ENCODE results near the gene NUDT8. TPM values are rescaled to one million over a fixed set of nuclear protein-coding genes. Genes with fewer than 3 reads are reported as not detected.
"Not testable (repeated sequence)": the region's sequence is repeated elsewhere in the genome, so short reads cannot be mapped to it uniquely, and the experiment has no call there.

NUDT8 gene
- total and polyA plus RNA-seq, 9 of the 15 experiments (the other 6 are each of a cell fraction or from before 2014, with no cell fraction given), result 0.23 to 27.8 (median 5.0) TPM

DNA sequence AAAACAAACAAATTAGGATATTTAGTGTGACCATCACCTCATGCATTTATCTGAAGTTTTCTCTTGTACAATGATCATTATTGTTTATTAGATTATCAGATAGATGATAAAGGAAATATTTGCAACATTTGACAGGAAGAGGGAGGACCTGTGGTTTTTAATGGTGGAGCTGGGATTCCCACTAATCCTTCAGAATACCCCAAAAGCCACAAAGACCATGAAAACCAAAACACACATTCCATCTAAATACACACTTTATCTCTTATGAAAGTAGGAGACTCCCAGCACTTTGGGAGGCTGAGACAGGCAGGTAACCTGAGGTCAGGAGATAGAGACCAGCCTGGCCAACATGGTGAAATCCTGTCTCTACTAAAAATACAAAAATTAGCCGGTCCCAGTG is 30.6 kb downstream of the NUDT8 start:
- no TSS peak for BruUV-seq (replicated peaks)

DNA sequence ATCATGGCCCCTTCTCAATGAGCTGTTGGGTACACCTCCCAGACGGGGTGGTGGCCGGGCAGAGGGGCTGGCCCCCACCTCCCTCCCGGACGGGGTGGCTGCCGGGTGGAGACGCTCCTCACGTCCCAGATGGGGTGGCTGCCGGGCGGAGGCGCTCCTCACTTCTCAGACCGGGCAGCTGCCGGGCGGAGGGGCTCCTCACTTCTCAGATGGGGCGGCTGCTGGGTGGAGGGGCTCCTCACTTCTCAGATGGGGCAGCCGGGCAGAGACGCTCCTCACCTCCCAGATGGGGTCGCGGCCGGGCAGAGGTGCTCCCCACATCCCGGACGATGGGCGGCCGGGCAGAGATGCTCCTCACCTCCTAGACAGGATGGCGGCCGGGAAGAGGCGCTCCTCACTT is 31.8 kb downstream of the NUDT8 start:
- H3K4me2 ChIP-seq (ENCODE audit: insufficient read depth, low read length); H3K9me3 ChIP-seq (replicated peaks; ENCODE audit: control insufficient read depth, insufficient read depth, low read depth, low read length); FAIRE-seq; H3K36me3 ChIP-seq (ENCODE audit: control insufficient read depth, insufficient read depth, low read length); H3K27ac ChIP-seq (ENCODE audit: extremely low read depth, low read depth, low read length); H3K27me3 ChIP-seq (ENCODE audit: control insufficient read depth in 2 of 2, insufficient read depth in 2 of 2, low read length in 2 of 2); H3K79me2 ChIP-seq (ENCODE audit: control insufficient read depth, insufficient read depth, low read length); H2AFZ ChIP-seq (ENCODE audit: low read depth, low read length); H3K4me3 ChIP-seq; H3K9ac ChIP-seq (ENCODE audit: insufficient read depth in 1 of 2, low read depth in 2 of 2, low read length in 2 of 2); CTCF ChIA-PET (ENCODE audit: low intra/inter-chr PET ratio); intact Hi-C loops (cut with micrococcal nuclease); in situ Hi-C loops (cut with MboI); H4K20me1 ChIP-seq (replicated peaks; ENCODE audit: control insufficient read depth, insufficient read depth, low read length); DNase-seq (ENCODE audit: extremely low read depth in 1 of 4, low spot score in 3 of 4); POLR2A ChIA-PET; H3K9me1 ChIP-seq (ENCODE audit: control insufficient read depth, insufficient read depth, low read length); BruUV-seq (replicated peaks); ATAC-seq: not testable (repeated sequence)
- 91% methylated on average over 21 of the region's 26 CpGs for WGBS (ENCODE audit: insufficient coverage, low coverage, missing lambda C conversion rate)
- H3K4me1 ChIP-seq (replicated peaks in 1 of 2; ENCODE audit: control insufficient read depth in 2 of 2, insufficient read depth in 2 of 2, low read length in 2 of 2), result peaks cover 29 to 36% of the 10 kb centered on the region in 2 experiments

More for the DNA sequence above, 30.6 kb downstream of the NUDT8 start:
- no peak overlapping the region; a peak in 1 of 4 replicates for H3K9ac ChIP-seq (ENCODE audit: insufficient read depth in 1 of 2, low read depth in 2 of 2, low read length in 2 of 2)
- H3K79me2 ChIP-seq (ENCODE audit: control insufficient read depth, insufficient read depth, low read length), result no peaks in the 10 kb centered on the region
- no peaks in the 10 kb centered on the region for H3K27me3 ChIP-seq (ENCODE audit: control insufficient read depth in 2 of 2, insufficient read depth in 2 of 2, low read length in 2 of 2)
- no peak overlapping the region for H3K4me3 ChIP-seq
- in situ Hi-C loops (cut with MboI) (no loop called here), intact Hi-C loops (cut with micrococcal nuclease) (no loop called here)
- H4K20me1 ChIP-seq (replicated peaks; ENCODE audit: control insufficient read depth, insufficient read depth, low read length), result no peaks in the 10 kb centered on the region
- peaks cover 8% of the 10 kb centered on the region for H3K9me3 ChIP-seq (replicated peaks; ENCODE audit: control insufficient read depth, insufficient read depth, low read depth, low read length)
- ATAC-seq (no peak), FAIRE-seq (no peak), DNase-seq (ENCODE audit: extremely low read depth in 1 of 4, low spot score in 3 of 4) (no peak)
- TF ChIP-seq CBFA2T3 (IDR thresholded peaks at IDR 0.05), result peak; percentile 39; the same call in 1 of the 2 replicates
- TF ChIP-seq TEAD4 (IDR thresholded peaks at IDR 0.05; ENCODE audit: low read length), result peak; percentile 31; the same call in 1 of the 2 replicates
- TF ChIP-seq TEAD4 (CRISPR knock-in tag; IDR thresholded peaks at IDR 0.05; ENCODE audit: borderline replicate concordance), result no peak
- TF ChIP-seq KDM1A (IDR thresholded peaks at IDR 0.05), result peak in 1 of 2 experiments; percentile 35; a peak in 1 of 4 replicates
- TF ChIP-seq, protein P1, sequence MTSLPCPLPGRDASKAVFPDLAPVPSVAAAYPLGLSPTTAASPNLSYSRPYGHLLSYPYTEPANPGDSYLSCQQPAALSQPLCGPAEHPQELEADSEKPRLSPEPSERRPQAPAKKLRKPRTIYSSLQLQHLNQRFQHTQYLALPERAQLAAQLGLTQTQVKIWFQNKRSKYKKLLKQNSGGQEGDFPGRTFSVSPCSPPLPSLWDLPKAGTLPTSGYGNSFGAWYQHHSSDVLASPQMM (CRISPR knock-in tag; IDR thresholded peaks at IDR 0.05), result no peak
- TF ChIP-seq PPARD (CRISPR knock-in tag; IDR thresholded peaks at IDR 0.05), result no peak
- TF ChIP-seq ESRRA (IDR thresholded peaks at IDR 0.05; ENCODE audit: borderline replicate concordance, low read depth), result peak; percentile 55; the same call in 1 of the 2 replicates
- TF ChIP-seq RCOR1 (IDR thresholded peaks at IDR 0.05; ENCODE audit: borderline replicate concordance in 1 of 2, low read depth in 2 of 2, low read length in 2 of 2), result no peak
- TF ChIP-seq DACH1 (IDR thresholded peaks at IDR 0.05; ENCODE audit: partially characterized antibody), result peak; percentile 42
- TF ChIP-seq SP1 (CRISPR knock-in tag; IDR thresholded peaks at IDR 0.05), result no peak
- TF ChIP-seq ZNF507 (tag; conservative IDR thresholded peaks at IDR 0.05), result no peak
- no peak overlapping the region for H3K27ac ChIP-seq (ENCODE audit: extremely low read depth, low read depth, low read length)
- POLR2A ChIA-PET, result interaction anchor here (0.7 to 3.9 kb wide), 2 partner anchors 14 to 17 kb away, joined by 3 to 15 read pairs; no protein-coding TSS in a partner anchor
- CTCF ChIA-PET (ENCODE audit: low intra/inter-chr PET ratio), result no interaction called here
- H3K9me1 ChIP-seq (ENCODE audit: control insufficient read depth, insufficient read depth, low read length), result no peaks in the 10 kb centered on the region
- H3K4me2 ChIP-seq (ENCODE audit: insufficient read depth, low read length), result no peak overlapping the region; the same call in 1 of the 2 replicates
- no peaks in the 10 kb centered on the region for H3K36me3 ChIP-seq (ENCODE audit: control insufficient read depth, insufficient read depth, low read length)
- H3K4me1 ChIP-seq (replicated peaks in 1 of 2; ENCODE audit: control insufficient read depth in 2 of 2, insufficient read depth in 2 of 2, low read length in 2 of 2), result peaks cover 32% of the 10 kb centered on the region in 2 experiments
- peak overlapping the region; percentile 47 for H2AFZ ChIP-seq (ENCODE audit: low read depth, low read length)
- whole genome bisulfite sequencing (ENCODE audit: insufficient coverage, low coverage, missing lambda C conversion rate), result 9% methylated on average over 1 of the region's 1 CpG

Data from K562 (cell line).